Mesothelial cell of epicardium (in vitro differentiated cells): ENCODE results near the gene CELF2. TPM values are rescaled to one million over a fixed set of nuclear protein-coding genes. Genes with fewer than 3 reads are reported as not detected.

Experiments
- DNase-seq, 2 experiments: peaks; one replicate each; pipeline ENCODE4 v3.0.0; 2021; ENCODE audit warnings: low spot score in 2 of 2; ENCODE audit not compliant: unreplicated experiment in 2 of 2
- H3K27ac Mint-ChIP-seq: 2 replicates; pipeline ENCODE4 v1.8.0; 2021; ENCODE audit warnings: mixed read lengths
- H3K27me3 Mint-ChIP-seq: 2 replicates; pipeline ENCODE4 v1.8.0; 2021; ENCODE audit warnings: low read depth, mixed read lengths
- H3K36me3 Mint-ChIP-seq: 2 replicates; pipeline ENCODE4 v1.8.0; 2021; ENCODE audit warnings: mixed read lengths
- H3K4me1 Mint-ChIP-seq: 2 replicates; pipeline ENCODE4 v1.8.0; 2021; ENCODE audit warnings: mixed read lengths
- H3K4me3 Mint-ChIP-seq: 2 replicates; pipeline ENCODE4 v1.8.0; 2021; ENCODE audit warnings: mild to moderate bottlenecking, moderate library complexity, mixed read lengths
- H3K9me3 Mint-ChIP-seq: 2 replicates; pipeline ENCODE4 v1.8.0; 2021; ENCODE audit warnings: mixed read lengths
- total RNA-seq: library from RNA; stranded (reverse); gene quantifications from 3 replicates; pipeline ENCODE4 v1.2.1, GENCODE V29; 2021
- TF ChIP-seq, protein P1 (sequence below): fragments of 200-600 bp; sonication (generic); IDR thresholded peaks from one replicate; pipeline ENCODE4 v1.5.0; 2021; ENCODE audit warnings: antibody characterized with exemption; ENCODE audit not compliant: unreplicated experiment

CELF2 gene
- total RNA-seq, 1 donor from 2014 or later: 24.0 TPM

DNA sequence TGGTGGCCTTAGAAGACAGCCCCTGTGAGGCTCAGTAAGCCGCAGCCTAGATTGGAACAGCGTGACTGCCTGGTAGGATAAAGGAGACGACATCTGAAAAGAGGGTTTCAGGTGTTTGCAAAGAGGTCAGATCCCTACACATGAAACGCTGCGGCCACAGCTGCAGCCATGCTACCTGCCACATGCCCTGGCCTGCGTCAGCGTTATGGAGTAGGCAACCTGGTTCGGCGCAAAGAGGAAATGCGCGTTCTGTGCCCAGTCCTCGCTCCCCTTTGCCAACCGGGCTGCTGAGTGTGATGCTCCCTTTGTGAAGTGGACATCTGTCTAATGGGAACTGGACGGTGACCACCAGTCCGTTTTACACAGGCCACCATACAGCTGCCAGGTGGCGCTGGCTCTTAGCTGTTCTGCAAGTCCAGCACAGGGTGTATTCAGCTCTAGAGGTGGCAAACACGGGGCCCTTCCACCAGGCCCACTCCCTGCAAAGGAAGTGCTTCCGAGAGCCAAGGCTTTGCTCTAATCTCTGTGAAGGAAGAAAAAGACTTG lies 160.3 kb downstream of the CELF2 start:
- H3K27me3 Mint-ChIP-seq: peaks cover 35% of the 10 kb centered on the region
- H3K4me3 Mint-ChIP-seq: no peak overlapping the region
- H3K4me1 Mint-ChIP-seq: peaks cover 27% of the 10 kb centered on the region
- DNase-seq: no peak
- peak overlapping the region; percentile 83 for H3K27ac Mint-ChIP-seq
- H3K36me3 Mint-ChIP-seq: peaks cover 2% of the 10 kb centered on the region
- TF ChIP-seq, protein P1, sequence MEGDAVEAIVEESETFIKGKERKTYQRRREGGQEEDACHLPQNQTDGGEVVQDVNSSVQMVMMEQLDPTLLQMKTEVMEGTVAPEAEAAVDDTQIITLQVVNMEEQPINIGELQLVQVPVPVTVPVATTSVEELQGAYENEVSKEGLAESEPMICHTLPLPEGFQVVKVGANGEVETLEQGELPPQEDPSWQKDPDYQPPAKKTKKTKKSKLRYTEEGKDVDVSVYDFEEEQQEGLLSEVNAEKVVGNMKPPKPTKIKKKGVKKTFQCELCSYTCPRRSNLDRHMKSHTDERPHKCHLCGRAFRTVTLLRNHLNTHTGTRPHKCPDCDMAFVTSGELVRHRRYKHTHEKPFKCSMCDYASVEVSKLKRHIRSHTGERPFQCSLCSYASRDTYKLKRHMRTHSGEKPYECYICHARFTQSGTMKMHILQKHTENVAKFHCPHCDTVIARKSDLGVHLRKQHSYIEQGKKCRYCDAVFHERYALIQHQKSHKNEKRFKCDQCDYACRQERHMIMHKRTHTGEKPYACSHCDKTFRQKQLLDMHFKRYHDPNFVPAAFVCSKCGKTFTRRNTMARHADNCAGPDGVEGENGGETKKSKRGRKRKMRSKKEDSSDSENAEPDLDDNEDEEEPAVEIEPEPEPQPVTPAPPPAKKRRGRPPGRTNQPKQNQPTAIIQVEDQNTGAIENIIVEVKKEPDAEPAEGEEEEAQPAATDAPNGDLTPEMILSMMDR: no peak
- no peaks in the 10 kb centered on the region for H3K9me3 Mint-ChIP-seq

DNA sequence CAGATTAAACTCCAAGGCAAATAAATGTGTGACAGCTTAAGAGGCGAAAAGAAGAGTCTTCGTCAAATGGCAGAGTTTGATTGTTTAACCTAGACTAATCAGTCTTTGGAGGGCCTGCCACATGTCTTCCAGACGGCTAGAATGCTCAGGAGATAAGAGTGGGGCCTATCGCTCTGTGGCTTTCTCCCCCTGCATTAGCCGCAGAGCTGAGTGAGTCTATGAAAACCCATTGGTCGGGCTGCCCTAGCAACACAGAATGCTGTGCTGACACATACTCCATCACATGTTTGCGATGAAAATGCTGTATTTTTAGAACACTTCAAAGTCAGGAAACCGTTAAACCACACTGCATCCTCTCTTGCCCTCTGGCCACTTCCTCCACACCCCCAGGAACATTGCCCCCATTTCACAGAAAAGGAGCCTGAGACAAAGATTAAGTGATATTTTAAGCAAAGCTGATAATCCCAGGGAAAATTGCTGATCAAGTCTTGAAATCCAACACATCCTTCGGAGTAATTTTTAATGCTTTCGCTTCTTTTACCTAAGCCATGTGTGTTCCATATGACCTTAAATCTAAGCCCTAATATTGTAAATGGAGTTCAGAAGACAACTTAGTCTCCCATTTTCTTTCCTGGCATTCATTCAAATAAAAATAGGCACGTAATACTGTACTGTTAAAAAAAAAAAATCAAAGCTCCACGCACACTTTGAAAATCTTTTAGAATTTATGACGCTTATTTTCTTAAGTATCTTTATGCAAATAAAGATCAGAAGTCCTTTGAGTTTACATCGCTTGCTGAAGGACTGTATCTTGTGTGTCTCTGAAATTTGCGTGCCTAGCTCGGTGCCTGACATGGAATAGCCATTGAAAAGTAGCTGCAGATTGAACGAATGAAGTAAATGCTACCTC lies 161.2 kb downstream of the CELF2 start:
- no peak overlapping the region for H3K4me3 Mint-ChIP-seq
- peaks cover 33% of the 10 kb centered on the region for H3K27me3 Mint-ChIP-seq
- H3K36me3 Mint-ChIP-seq: peaks cover 2% of the 10 kb centered on the region
- peak overlapping the region; percentile 83 for H3K27ac Mint-ChIP-seq
- peaks cover 27% of the 10 kb centered on the region for H3K4me1 Mint-ChIP-seq
- DNase-seq: no peak
- no peaks in the 10 kb centered on the region for H3K9me3 Mint-ChIP-seq
- TF ChIP-seq, protein P1: no peak

DNA sequence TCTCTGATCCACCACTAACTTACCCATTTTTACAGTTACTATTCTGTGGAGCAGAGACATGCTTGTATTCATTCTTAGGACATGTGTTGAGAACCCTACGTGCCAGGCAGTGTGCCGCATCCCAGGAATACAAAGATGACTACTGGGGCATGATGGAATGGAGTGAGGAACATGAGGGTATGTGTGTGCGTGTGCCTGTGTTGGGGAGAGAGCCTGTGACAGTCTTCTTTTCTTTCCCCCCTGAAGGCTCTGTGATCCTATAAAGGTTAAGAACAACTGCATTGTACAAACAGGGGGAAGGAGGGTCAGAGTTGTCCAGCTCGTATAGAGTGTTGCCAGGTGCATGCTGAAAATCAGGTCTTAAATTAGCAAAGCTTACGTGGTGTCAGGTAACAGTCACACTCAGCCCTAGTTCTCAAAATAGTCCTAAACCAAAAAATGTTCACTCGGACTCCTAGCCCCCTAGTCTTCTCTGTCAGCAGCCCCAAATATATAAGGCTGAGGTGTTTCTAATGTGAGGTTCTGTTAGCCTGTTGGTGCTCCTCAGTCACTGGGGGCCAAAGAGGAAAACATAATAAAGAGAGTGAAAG lies 161.9 kb downstream of the CELF2 start:
- peaks cover 6% of the 10 kb centered on the region for H3K9me3 Mint-ChIP-seq
- peak overlapping the region; percentile 5 for H3K27ac Mint-ChIP-seq
- peaks cover 27% of the 10 kb centered on the region for H3K4me1 Mint-ChIP-seq
- no peak overlapping the region for H3K4me3 Mint-ChIP-seq
- DNase-seq: no peak
- H3K27me3 Mint-ChIP-seq: peaks cover 33% of the 10 kb centered on the region
- TF ChIP-seq, protein P1: no peak
- peaks cover 2% of the 10 kb centered on the region for H3K36me3 Mint-ChIP-seq

DNA sequence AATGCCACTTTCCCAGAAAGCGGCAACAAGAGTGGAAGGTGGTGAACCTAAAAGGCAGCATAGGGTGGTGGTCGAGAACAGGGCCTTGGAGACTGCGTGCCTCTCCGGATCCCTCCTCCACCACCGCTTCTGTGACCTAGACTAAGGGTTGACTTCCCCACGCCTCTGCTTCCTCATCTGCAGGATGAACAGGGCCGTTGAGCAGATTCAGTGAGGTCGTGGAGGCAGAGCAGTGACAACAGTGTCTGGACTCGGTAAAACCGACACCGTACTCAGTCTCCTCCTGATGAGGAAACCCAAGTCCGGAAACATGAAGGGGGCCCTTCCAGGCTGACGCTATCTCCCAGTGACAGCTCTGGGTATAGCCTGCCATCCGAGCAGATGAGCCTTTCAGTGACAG lies 162.6 kb downstream of the CELF2 start:
- peaks cover 2% of the 10 kb centered on the region for H3K36me3 Mint-ChIP-seq
- H3K27me3 Mint-ChIP-seq: peaks cover 29% of the 10 kb centered on the region
- peaks cover 7% of the 10 kb centered on the region for H3K9me3 Mint-ChIP-seq
- TF ChIP-seq, protein P1: no peak
- H3K27ac Mint-ChIP-seq: no peak overlapping the region
- DNase-seq: no peak
- no peak overlapping the region for H3K4me3 Mint-ChIP-seq
- peaks cover 27% of the 10 kb centered on the region for H3K4me1 Mint-ChIP-seq

DNA sequence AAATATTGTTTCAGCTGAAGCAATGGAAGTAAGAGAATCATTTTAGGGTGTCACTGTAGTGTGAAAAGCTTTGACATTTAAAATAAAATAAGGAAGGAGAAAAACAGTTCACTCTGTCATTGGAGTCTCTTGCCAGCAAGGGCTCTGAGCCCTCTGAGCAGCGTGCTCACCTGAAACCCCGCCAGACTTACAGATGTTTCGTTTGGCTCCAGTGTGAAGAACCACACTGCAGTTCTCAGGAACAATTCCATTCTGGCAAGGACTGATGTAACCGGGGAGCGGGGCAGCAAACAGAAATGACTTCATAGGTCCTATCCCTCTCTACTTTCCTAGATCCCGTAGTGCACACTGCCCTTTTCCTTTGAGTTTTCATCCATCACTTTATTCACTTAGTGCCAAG lies 164.3 kb downstream of the CELF2 start:
- Mint-ChIP-seq H3K4me1 (peaks cover 27% of the 10 kb centered on the region), H3K27me3 (peaks cover 19% of the 10 kb centered on the region), H3K27ac (no peak overlapping the region), H3K36me3 (peaks cover 5% of the 10 kb centered on the region), H3K4me3 (no peak overlapping the region), H3K9me3 (peaks cover 21% of the 10 kb centered on the region)
- TF ChIP-seq, protein P1: no peak
- no peak for DNase-seq
